AG09309 (cell line): Measurements from ENCODE around the gene CPLANE2.
"Not testable (repeated sequence)": the region's sequence is repeated elsewhere in the genome, so short reads cannot be mapped to it uniquely, and the experiment has no call there.

Experiments
- DNase-seq: peaks from one replicate; pipeline ENCODE4 v3.0.0-alpha.2; 2010; ENCODE audit warnings: low read depth
- H3K4me3 ChIP-seq: 2 replicates; pipeline ENCODE4 v1.5.1; 2011; ENCODE audit warnings: mild to moderate bottlenecking, low read depth, low read length, moderate library complexity; ENCODE audit not compliant: control insufficient read depth
- CTCF ChIP-seq: IDR thresholded peaks from 2 replicates; pipeline ENCODE4 v1.5.1; 2011; ENCODE audit warnings: mild to moderate bottlenecking, low read depth, low read length, inconsistent platforms; ENCODE audit not compliant: insufficient read depth, control insufficient read depth; ENCODE audit errors: missing control alignments

The CPLANE2 gene

GRCh38 chr1:16267690-16268180, 30.8 kb upstream of the CPLANE2 start:
- no peak overlapping the region for H3K4me3 ChIP-seq
- no peak for TF ChIP-seq CTCF
- no peak for DNase-seq

GRCh38 chr1:16266411-16267118, 29.6 kb upstream of the CPLANE2 start:
- peak; percentile 16 for DNase-seq
- H3K4me3 ChIP-seq, result no peak overlapping the region
- no peak for TF ChIP-seq CTCF

GRCh38 chr1:16262067-16262466, 25.1 kb upstream of the CPLANE2 start:
- TF ChIP-seq CTCF, result no peak
- no peak for DNase-seq
- H3K4me3 ChIP-seq, result no peak overlapping the region

GRCh38 chr1:16260814-16261213, 23.8 kb upstream of the CPLANE2 start:
- no peak overlapping the region for H3K4me3 ChIP-seq
- no peak for TF ChIP-seq CTCF
- no peak for DNase-seq

GRCh38 chr1:16258591-16259135, 21.7 kb upstream of the CPLANE2 start:
- H3K4me3 ChIP-seq, result no peak overlapping the region
- TF ChIP-seq CTCF, result no peak
- no peak for DNase-seq

- DNase-seq, result no peak
- no peak for TF ChIP-seq CTCF
- no peak overlapping the region for H3K4me3 ChIP-seq
Observed at GRCh38 chr1:16257968-16258367, 21.0 kb upstream of the CPLANE2 start.

GRCh38 chr1:16257556-16257955, 20.6 kb upstream of the CPLANE2 start:
- not testable (repeated sequence) for DNase-seq, H3K4me3 ChIP-seq
